ENCODE data around the gene SPAG16.

GRCh38 chr2:213455316-213456008, 171.2 kb downstream of the SPAG16 start:
- TF ChIP-seq EZH2 (IDR thresholded peaks at IDR 0.05; ENCODE audit: borderline replicate concordance, insufficient read depth, low read depth, low read length, poor library complexity, severe bottlenecking): no peak
- no peak for TF ChIP-seq CTCF (IDR thresholded peaks at IDR 0.05)

All from B cell (primary cell).